B cell (primary cell): ENCODE data around the gene ECE1. TPM values are rescaled to one million over a fixed set of nuclear protein-coding genes. Genes with fewer than 3 reads are reported as not detected.

Experiments used
- ATAC-seq: fragments of 200-7000 bp; cut with Tn5 transposase; one replicate; pipeline ENCODE4 v1.10.0; 2021; ENCODE audit warnings: low read depth, mild to moderate bottlenecking, moderate number of reproducible peaks, moderate library complexity
- CTCF ChIA-PET: fragments of 350-600 bp; sonication (Branson Sonifier 250); formaldehyde crosslinking; loops from one replicate; lab custom pipeline; 2021; ENCODE audit warnings: antibody characterized with exemption, inconsistent platforms; lab: Charles Lee
- POLR2A ChIA-PET: fragments of 350-600 bp; sonication (Branson Sonifier 250); formaldehyde crosslinking; loops from one replicate; lab custom pipeline; 2021; ENCODE audit warnings: antibody characterized with exemption; lab: Charles Lee
- DNase-seq: peaks from one replicate; pipeline ENCODE4 v3.0.0; 2013
- H2AFZ ChIP-seq: 2 replicates; pipeline ENCODE4 v1.6.1; 2012; ENCODE audit warnings: mild to moderate bottlenecking, low read depth, low read length; ENCODE audit not compliant: insufficient read depth, poor library complexity, severe bottlenecking
- H3K27ac ChIP-seq, 2 donors: 1 replicate in 1 of 2; 2 replicates in 1 of 2; pipeline ENCODE4 v1.5.1; 2012 to 2013; ENCODE audit warnings: low read length in 2 of 2, mild to moderate bottlenecking in 2 of 2, moderate library complexity in 1 of 2
- H3K27me3 ChIP-seq, 4 experiments: fragments of 200-600 bp in 1 of 4; sonication (generic) in 1 of 4; replicated peaks in 1 of 4; 1 replicate in 2 of 4; 2 replicates in 2 of 4; pipeline versions ENCODE4 v1.6.1 to v1.7.0; 2013 to 2016; ENCODE audit warnings: low read length in 3 of 4, mild to moderate bottlenecking in 2 of 4, mixed read lengths in 1 of 4, moderate library complexity in 1 of 4; ENCODE audit not compliant: insufficient read depth in 4 of 4, control insufficient read depth in 3 of 4; ENCODE audit errors: control extremely low read depth in 1 of 4
- H3K36me3 ChIP-seq, 2 experiments: replicated peaks in 1 of 2; 1 replicate in 1 of 2; 2 replicates in 1 of 2; pipeline versions ENCODE4 v1.6.1 to v1.7.1; 2013; ENCODE audit warnings: low read length in 1 of 2; ENCODE audit not compliant: insufficient read depth in 2 of 2, control insufficient read depth in 1 of 2; ENCODE audit errors: control extremely low read depth in 1 of 2, extremely low read depth in 1 of 2
- H3K4me1 ChIP-seq, 2 donors: fragments of 200-600 bp in 1 of 2; sonication (generic) in 1 of 2; 1 replicate in 1 of 2; 2 replicates in 1 of 2; pipeline versions ENCODE4 v1.5.1 to v1.6.1; 2013 to 2017; ENCODE audit warnings: low read length in 2 of 2; ENCODE audit not compliant: control insufficient read depth in 2 of 2, insufficient read depth in 2 of 2
- H3K4me2 ChIP-seq: replicated peaks from 2 replicates; pipeline ENCODE3; 2012; ENCODE audit warnings: mild to moderate bottlenecking, low read depth, low read length; ENCODE audit not compliant: poor library complexity, severe bottlenecking
- H3K4me3 ChIP-seq, 5 experiments: fragments of 200-600 bp in 1 of 5; sonication (generic) in 1 of 5; 1 replicate in 3 of 5; 2 replicates in 2 of 5; pipeline versions ENCODE4 v1.5.1 to v1.7.0; 2011 to 2016; ENCODE audit warnings: low read length in 4 of 5, mild to moderate bottlenecking in 4 of 5, low read depth in 2 of 5, control low read depth in 1 of 5, moderate library complexity in 1 of 5; ENCODE audit not compliant: insufficient read depth in 1 of 5; ENCODE audit errors: control extremely low read depth in 1 of 5, extremely low read depth in 1 of 5
- H3K79me2 ChIP-seq: fragments of 200-600 bp; sonication (generic); one replicate; pipeline ENCODE4 v1.6.0; 2016; ENCODE audit warnings: low read length; ENCODE audit not compliant: control insufficient read depth, insufficient read depth
- H3K9ac ChIP-seq: fragments of 200-600 bp; sonication (generic); 2 replicates; pipeline ENCODE4 v1.6.1; 2017; ENCODE audit warnings: mild to moderate bottlenecking, low read length, moderate library complexity
- H3K9me3 ChIP-seq, 3 donors: one replicate each; pipeline versions ENCODE4 v1.6.1 to v1.7.1; 2013; ENCODE audit warnings: low read length in 2 of 3; ENCODE audit not compliant: control insufficient read depth in 2 of 3, insufficient read depth in 1 of 3; ENCODE audit errors: control extremely low read depth in 1 of 3
- H4K20me1 ChIP-seq: 2 replicates; pipeline ENCODE4 v1.6.0; 2012; ENCODE audit warnings: mild to moderate bottlenecking, low read length; ENCODE audit not compliant: insufficient read depth, control insufficient read depth, poor library complexity, severe bottlenecking
- H3K27ac Mint-ChIP-seq: one replicate; pipeline ENCODE4 v1.8.0; 2021; ENCODE audit warnings: mixed read lengths
- H3K27me3 Mint-ChIP-seq: one replicate; pipeline ENCODE4 v1.8.0; 2021; ENCODE audit warnings: mixed read lengths
- H3K4me1 Mint-ChIP-seq: one replicate; pipeline ENCODE4 v1.8.0; 2021; ENCODE audit warnings: mixed read lengths
- H3K4me3 Mint-ChIP-seq: one replicate; pipeline ENCODE4 v1.8.0; 2021; ENCODE audit warnings: mixed read lengths
- H3K9me3 Mint-ChIP-seq: one replicate; pipeline ENCODE4 v1.8.0; 2022; ENCODE audit warnings: mixed read lengths; ENCODE audit not compliant: insufficient read depth
- EZH2 ChIP-seq: IDR thresholded peaks from 2 replicates; pipeline ENCODE4 v1.6.1; 2012; ENCODE audit warnings: borderline replicate concordance, low read depth, mild to moderate bottlenecking, moderate library complexity, low read length; ENCODE audit not compliant: insufficient read depth, poor library complexity, severe bottlenecking
- WGBS: methylation state at CpG from one replicate; pipeline ENCODE4 v1.1.5; 2013; ENCODE audit warnings: missing lambda C conversion rate; ENCODE audit not compliant: insufficient coverage; 5-methylcytosine and 5-hydroxymethylcytosine counted together
- intact Hi-C: fragments of 100-400 bp; cut with micrococcal nuclease; formaldehyde crosslinking; loops from one replicate; pipeline ENCODE4 v1.10.0; 2022
- polyA plus RNA-seq: library from polyadenylated mRNA; depleted of rRNA; stranded (reverse); fragments of >200 nt; gene quantifications from 2 replicates; pipeline ENCODE4 v1.2.3, GENCODE V29; 2012
- total RNA-seq, 2 donors: library from RNA; stranded (reverse); fragments of 120-200 nt in 1 of 2; gene quantifications; 1 replicate in 1 of 2; 2 replicates in 1 of 2; pipeline versions ENCODE4 v1.2.3 to v1.2.4, GENCODE V29; 2013 to 2022

ECE1 gene
- total and polyA plus RNA-seq, 2 donors (not counting 1 experiment from before 2014, with no cell fraction given), result 46.7 to 133 TPM

- ATAC-seq (no peak), DNase-seq (no peak)
- Mint-ChIP-seq H3K4me3 (peak overlapping the region; percentile 37), H3K9me3 (no peaks in the 10 kb centered on the region), H3K4me1 (peaks cover 79% of the 10 kb centered on the region), H3K27ac (peak overlapping the region; percentile 90), H3K27me3 (no peaks in the 10 kb centered on the region)
- no peak for TF ChIP-seq EZH2
- no peaks in the 10 kb centered on the region for H3K27me3 ChIP-seq
- ChIA-PET POLR2A (interaction anchor here (3.3 kb wide), 1 partner anchor 26 kb away, joined by 14 read pairs; no protein-coding TSS in a partner anchor), CTCF (interaction anchor here (0.5 to 5.3 kb wide), 13 partner anchors 9 to 67 kb away, joined by 3 to 30 read pairs (median 5); partner anchors contain the start of gene ECE1)
- H3K4me2 ChIP-seq, result peak overlapping the region; percentile 40
- H2AFZ ChIP-seq, result no peak overlapping the region
- no peaks in the 10 kb centered on the region for H3K9me3 ChIP-seq
- no peaks in the 10 kb centered on the region for H3K36me3 ChIP-seq
- H4K20me1 ChIP-seq, result peaks cover 6% of the 10 kb centered on the region
- H3K4me1 ChIP-seq, result peaks cover 56 to 71% of the 10 kb centered on the region in 2 donors
- 57% methylated on average over 4 of the region's 4 CpGs for WGBS
- intact Hi-C loops, result loop anchor here (10.0 kb wide), 1 partner anchor 725 kb away; no protein-coding TSS in a partner anchor
- H3K9ac ChIP-seq, result no peak overlapping the region
- H3K4me3 ChIP-seq, result no peak overlapping the region
- H3K27ac ChIP-seq, result peak overlapping the region; percentile 28 to 99
- H3K79me2 ChIP-seq, result peaks cover 92% of the 10 kb centered on the region
Observed at GRCh38 chr1:21299780-21300395, 9.6 kb upstream of the ECE1 start.

GRCh38 chr1:21298981-21299391 is 8.7 kb upstream of the ECE1 start:
- ATAC-seq, result no peak
- Histone ChIP-seq H3K36me3 (no peaks in the 10 kb centered on the region), H3K9ac (no peak overlapping the region), H2AFZ (no peak overlapping the region), H4K20me1 (peaks cover 6% of the 10 kb centered on the region), H3K27ac (peak overlapping the region; percentile 25 to 99), H3K4me3 (no peak overlapping the region), H3K4me1 (peaks cover 61 to 80% of the 10 kb centered on the region in 2 donors), H3K9me3 (no peaks in the 10 kb centered on the region), H3K79me2 (peaks cover 84% of the 10 kb centered on the region), H3K4me2 (peak overlapping the region; percentile 40), H3K27me3 (no peaks in the 10 kb centered on the region)
- Mint-ChIP-seq H3K27me3 (no peaks in the 10 kb centered on the region), H3K9me3 (no peaks in the 10 kb centered on the region), H3K4me1 (peaks cover 80% of the 10 kb centered on the region), H3K4me3 (peak overlapping the region; percentile 37), H3K27ac (peak overlapping the region; percentile 90)
- ChIA-PET POLR2A (interaction anchor here (3.3 kb wide), 1 partner anchor 27 kb away, joined by 14 read pairs; no protein-coding TSS in a partner anchor), CTCF (interaction anchor here (0.9 to 5.3 kb wide), 10 partner anchors 13 to 68 kb away, joined by 3 to 30 read pairs (median 4); no protein-coding TSS in a partner anchor)
- no peak for DNase-seq
- no peak for TF ChIP-seq EZH2
- intact Hi-C loops, result loop anchor here (10.0 kb wide), 1 partner anchor 726 kb away; no protein-coding TSS in a partner anchor
- 67% methylated on average over 1 of the region's 3 CpGs for WGBS
